LNCaP clone FGC (cell line): ENCODE measurements around the gene PPARG.

ENCODE experiments used
- DNase-seq: peaks from one replicate; pipeline ENCODE4 v3.0.0-alpha.2; 2011; ENCODE audit warnings: low read depth
- H3K4me3 ChIP-seq: 2 replicates; pipeline ENCODE4 v1.5.1; 2011; ENCODE audit warnings: mild to moderate bottlenecking, low read depth, low read length, control low read depth
- TF ChIP-seq, protein P1 (sequence below): IDR thresholded peaks from 2 replicates; pipeline ENCODE4 v1.5.1; 2012; ENCODE audit warnings: mild to moderate bottlenecking; ENCODE audit not compliant: control insufficient read depth, insufficient read depth; ENCODE audit errors: extremely low read depth

PPARG gene

DNA sequence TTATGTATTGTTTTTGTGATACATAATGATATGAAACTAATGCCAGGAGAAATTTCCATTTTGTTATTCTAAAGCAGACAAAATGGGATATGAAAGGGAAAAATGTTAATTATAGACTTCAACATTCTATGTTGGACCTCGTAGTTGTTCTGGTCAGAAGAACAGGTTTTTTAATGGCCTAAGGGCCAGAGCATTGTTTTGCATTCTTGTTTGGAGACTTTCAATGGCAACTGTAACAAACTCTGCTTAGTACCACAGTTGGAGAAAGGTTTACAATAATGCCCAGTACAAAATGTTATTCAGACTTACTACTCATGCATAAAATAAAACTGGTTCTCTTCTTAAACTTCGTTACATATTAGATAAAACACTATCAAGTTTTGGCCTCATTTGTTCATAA lies 12.2 kb downstream of the PPARG start:
- no peak overlapping the region for H3K4me3 ChIP-seq
- no peak for DNase-seq
- TF ChIP-seq, protein P1, sequence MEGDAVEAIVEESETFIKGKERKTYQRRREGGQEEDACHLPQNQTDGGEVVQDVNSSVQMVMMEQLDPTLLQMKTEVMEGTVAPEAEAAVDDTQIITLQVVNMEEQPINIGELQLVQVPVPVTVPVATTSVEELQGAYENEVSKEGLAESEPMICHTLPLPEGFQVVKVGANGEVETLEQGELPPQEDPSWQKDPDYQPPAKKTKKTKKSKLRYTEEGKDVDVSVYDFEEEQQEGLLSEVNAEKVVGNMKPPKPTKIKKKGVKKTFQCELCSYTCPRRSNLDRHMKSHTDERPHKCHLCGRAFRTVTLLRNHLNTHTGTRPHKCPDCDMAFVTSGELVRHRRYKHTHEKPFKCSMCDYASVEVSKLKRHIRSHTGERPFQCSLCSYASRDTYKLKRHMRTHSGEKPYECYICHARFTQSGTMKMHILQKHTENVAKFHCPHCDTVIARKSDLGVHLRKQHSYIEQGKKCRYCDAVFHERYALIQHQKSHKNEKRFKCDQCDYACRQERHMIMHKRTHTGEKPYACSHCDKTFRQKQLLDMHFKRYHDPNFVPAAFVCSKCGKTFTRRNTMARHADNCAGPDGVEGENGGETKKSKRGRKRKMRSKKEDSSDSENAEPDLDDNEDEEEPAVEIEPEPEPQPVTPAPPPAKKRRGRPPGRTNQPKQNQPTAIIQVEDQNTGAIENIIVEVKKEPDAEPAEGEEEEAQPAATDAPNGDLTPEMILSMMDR = no peak

DNA sequence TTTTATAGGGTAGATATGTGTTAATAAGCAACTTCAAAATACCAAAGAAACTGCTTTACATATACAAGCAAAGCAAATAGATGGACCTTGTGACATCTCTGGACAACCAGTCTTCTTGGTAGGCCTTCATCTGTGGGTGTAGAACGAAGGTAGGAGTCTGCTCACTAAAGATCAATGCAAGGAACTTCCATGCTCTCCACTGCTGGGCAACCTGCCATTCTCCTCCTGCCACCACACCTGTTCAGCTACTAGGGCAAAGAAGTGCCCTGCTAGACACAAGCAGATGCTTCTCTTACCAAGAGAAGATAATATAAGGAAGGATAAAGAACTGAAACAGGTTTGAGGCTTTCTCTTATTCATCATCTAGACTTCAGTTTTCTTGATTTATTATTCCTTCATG lies 12.6 kb downstream of the PPARG start:
- no peak overlapping the region for H3K4me3 ChIP-seq
- DNase-seq = no peak
- TF ChIP-seq, protein P1 = no peak

DNA sequence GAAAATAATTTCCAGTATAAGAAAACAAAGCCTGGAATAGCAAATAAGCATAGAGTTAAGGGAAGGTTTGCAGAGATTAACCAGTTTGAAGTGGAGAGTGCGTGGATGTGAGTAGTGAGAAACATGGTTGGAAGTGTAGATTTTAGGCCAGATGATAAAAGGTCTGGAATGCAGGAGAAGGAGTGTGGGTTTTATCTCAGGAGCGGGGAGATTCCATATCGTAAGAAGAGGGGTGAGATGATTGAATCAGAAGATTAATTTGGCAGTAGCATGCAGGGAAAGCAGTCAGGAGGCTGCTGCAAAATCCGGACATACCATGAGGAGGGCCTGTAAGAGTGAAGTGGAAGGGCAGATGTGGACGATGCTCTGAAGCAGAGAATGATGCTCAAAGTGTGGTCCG lies 13.7 kb downstream of the PPARG start:
- no peak overlapping the region for H3K4me3 ChIP-seq
- TF ChIP-seq, protein P1 = no peak
- no peak for DNase-seq

DNA sequence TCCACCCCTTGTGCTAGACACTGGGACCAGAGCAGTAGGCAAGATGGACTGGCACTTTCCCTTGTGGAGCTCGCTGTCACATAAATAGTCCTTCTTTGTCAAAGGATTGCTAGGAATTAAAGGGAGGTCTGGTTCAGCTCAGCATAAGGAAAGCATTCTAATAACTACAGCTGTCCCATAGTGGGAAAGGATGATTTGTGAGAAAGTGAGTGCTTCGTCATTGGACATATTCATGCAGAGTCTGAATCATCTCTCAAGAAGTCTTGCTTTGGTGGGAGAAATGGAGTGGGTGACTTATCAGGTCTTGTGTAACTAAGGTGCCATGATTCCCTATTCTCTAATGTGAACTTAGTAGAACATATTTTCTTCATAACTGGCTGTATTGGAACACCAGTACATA lies 14.7 kb downstream of the PPARG start:
- H3K4me3 ChIP-seq = no peak overlapping the region
- DNase-seq = no peak
- TF ChIP-seq, protein P1 = no peak

DNA sequence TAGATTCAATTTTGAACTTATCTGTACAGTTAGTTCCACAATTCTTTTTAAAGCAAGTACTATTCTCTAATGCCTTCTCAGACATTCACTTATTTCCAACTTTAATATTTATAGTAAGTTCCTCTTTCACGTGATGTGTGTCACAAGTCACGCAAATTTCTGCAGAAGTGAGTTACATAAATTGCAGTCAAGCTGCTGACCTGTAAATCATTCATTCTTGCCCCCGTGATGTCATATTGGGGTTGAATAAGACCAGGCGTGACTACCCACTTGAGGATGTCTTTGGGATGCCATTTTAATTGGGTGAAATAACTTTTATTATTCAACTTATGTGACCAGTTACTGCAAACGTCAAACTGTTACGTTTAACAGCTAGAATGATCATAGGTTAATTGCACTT lies 15.1 kb downstream of the PPARG start:
- TF ChIP-seq, protein P1 = no peak
- no peak for DNase-seq

DNA sequence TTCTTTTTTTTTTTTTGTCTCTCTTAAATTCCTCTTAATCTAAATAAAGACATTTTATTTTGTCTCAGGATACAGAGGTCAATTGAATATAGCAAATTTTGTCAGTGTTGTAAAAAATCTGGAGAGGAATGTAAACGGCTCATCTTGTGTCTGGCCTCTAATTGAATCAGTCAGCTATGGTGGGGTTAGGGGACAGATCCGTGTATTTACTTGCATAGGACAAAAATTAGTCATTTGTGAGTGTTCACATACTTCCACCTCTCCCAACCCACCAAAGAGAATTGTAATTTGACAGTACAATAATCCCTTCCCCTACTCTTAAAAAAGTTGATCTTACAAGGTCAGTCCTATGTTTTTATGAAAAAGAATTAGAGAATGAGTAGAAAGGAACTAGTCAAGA lies 18.3 kb downstream of the PPARG start:
- no peak for DNase-seq
- TF ChIP-seq, protein P1 = no peak
- H3K4me3 ChIP-seq = no peak overlapping the region

More for the DNA sequence above, 15.1 kb downstream of the PPARG start:
- H3K4me3 ChIP-seq = no peak overlapping the region

DNA sequence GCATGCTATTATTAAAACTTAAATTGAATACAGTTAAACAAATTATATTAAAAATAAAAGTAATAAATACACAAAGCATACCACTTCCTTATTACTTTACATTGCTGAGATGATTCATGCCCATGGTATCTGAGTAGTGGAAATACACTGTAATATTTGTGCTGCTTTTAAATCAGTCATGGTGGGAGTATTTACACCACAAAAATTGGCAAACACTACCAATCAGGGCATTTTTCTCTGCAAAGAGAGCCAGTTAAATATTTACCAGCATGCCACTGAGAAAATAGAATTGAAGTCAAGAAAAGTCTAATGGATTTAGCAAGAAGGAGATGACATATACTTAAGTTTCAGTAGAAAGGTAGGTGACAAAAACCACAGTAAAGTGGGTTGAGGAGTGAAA lies 19.6 kb downstream of the PPARG start:
- no peak overlapping the region for H3K4me3 ChIP-seq
- TF ChIP-seq, protein P1 = no peak
- no peak for DNase-seq
